HepG2 (cell line): ENCODE measurements around the gene C20orf202. TPM values are rescaled to one million over a fixed set of nuclear protein-coding genes. Genes with fewer than 3 reads are reported as not detected.
A peak's percentile ranks its signal among the peaks of the same experiment; 100 is the strongest.

ENCODE experiments used
- ARNT ChIP-seq: fragments of 450-650 bp; IDR thresholded peaks from 2 replicates; pipeline ENCODE4 v1.6.1; 2017
- E2F5 ChIP-seq: sonication (generic); formaldehyde crosslinking; conservative IDR thresholded peaks from 2 replicates; pipeline ENCODE4 v1.4.0; 2020; ENCODE audit warnings: missing genetic modification reagents
- HIC2 ChIP-seq: sonication (generic); formaldehyde crosslinking; IDR thresholded peaks from 2 replicates; pipeline ENCODE4 v1.9.0; 2022; ENCODE audit warnings: low read depth, missing genetic modification reagents
- MBNL3 ChIP-seq: fragments of 250-450 bp; sonication (Bioruptor Pico); conservative IDR thresholded peaks from 2 replicates; pipeline ENCODE4 v1.8.0; 2022; ENCODE audit warnings: mild to moderate bottlenecking, inconsistent platforms
- NBN ChIP-seq: fragments of 450-650 bp; conservative IDR thresholded peaks from 2 replicates; pipeline ENCODE4 v1.6.1; 2017
- RFXAP ChIP-seq: sonication (generic); formaldehyde crosslinking; IDR thresholded peaks from 2 replicates; pipeline ENCODE4 v1.4.0; 2020; ENCODE audit warnings: missing genetic modification reagents, borderline replicate concordance
- SIX1 ChIP-seq: sonication (generic); formaldehyde crosslinking; IDR thresholded peaks from 2 replicates; pipeline ENCODE4 v1.4.0; 2020; ENCODE audit warnings: missing genetic modification reagents, borderline replicate concordance
- SP140L ChIP-seq: sonication (generic); formaldehyde crosslinking; IDR thresholded peaks from 2 replicates; pipeline ENCODE4 v1.4.0; 2020; ENCODE audit warnings: missing genetic modification reagents, borderline replicate concordance
- TBX2 ChIP-seq: sonication (generic); formaldehyde crosslinking; IDR thresholded peaks from 2 replicates; pipeline ENCODE4 v1.5.0; 2020; ENCODE audit warnings: missing genetic modification reagents, mild to moderate bottlenecking, borderline replicate concordance
- ZBTB1 ChIP-seq: sonication (generic); formaldehyde crosslinking; IDR thresholded peaks from 2 replicates; pipeline ENCODE4 v1.4.0; 2020; ENCODE audit warnings: missing genetic modification reagents, borderline replicate concordance
- ZFX ChIP-seq: sonication (generic); formaldehyde crosslinking; IDR thresholded peaks from 2 replicates; pipeline ENCODE4 v1.4.0; 2020; ENCODE audit warnings: mild to moderate bottlenecking, low read depth, missing genetic modification reagents, moderate library complexity
- ZFYVE20 ChIP-seq: sonication (generic); formaldehyde crosslinking; IDR thresholded peaks from 2 replicates; pipeline ENCODE4 v1.8.0; 2023; ENCODE audit warnings: low read depth, mild to moderate bottlenecking, moderate library complexity, missing genetic modification reagents, borderline replicate concordance
- ZNF121 ChIP-seq: sonication (generic); formaldehyde crosslinking; IDR thresholded peaks from 2 replicates; pipeline ENCODE4 v1.5.0; 2020; ENCODE audit warnings: mild to moderate bottlenecking, missing genetic modification reagents
- ZNF264 ChIP-seq: sonication (generic); formaldehyde crosslinking; IDR thresholded peaks from 2 replicates; pipeline ENCODE4 v1.4.0; 2020; ENCODE audit warnings: missing genetic modification reagents
- ZNF280B ChIP-seq: sonication (generic); formaldehyde crosslinking; IDR thresholded peaks from 2 replicates; pipeline ENCODE4 v1.5.0; 2020; ENCODE audit warnings: missing genetic modification reagents, mild to moderate bottlenecking, borderline replicate concordance
- ZNF556 ChIP-seq: sonication (generic); formaldehyde crosslinking; IDR thresholded peaks from 2 replicates; pipeline ENCODE4 v1.4.0; 2020; ENCODE audit warnings: mild to moderate bottlenecking, missing genetic modification reagents, borderline replicate concordance
- ZNF570 ChIP-seq: sonication (generic); formaldehyde crosslinking; IDR thresholded peaks from 2 replicates; pipeline ENCODE4 v1.4.0; 2020; ENCODE audit warnings: mild to moderate bottlenecking, missing genetic modification reagents, borderline replicate concordance
- ZSCAN31 ChIP-seq: sonication (generic); formaldehyde crosslinking; IDR thresholded peaks from 2 replicates; pipeline ENCODE4 v1.5.0; 2020; ENCODE audit warnings: low read depth, mild to moderate bottlenecking, missing genetic modification reagents
- polyA plus RNA-seq, 8 experiments: library from polyadenylated mRNA; depleted of rRNA in 3 of 8; stranded (reverse) in 7 of 8; unstranded in 1 of 8; fragments of >200 nt; fragmentation: Illumina TruSeq in 4 of 8; extraction: Trizol in 4 of 8; gene quantifications; 2 replicates each; pipeline versions ENCODE4 v1.2.1 to v1.2.3, GENCODE V29; 2011 to 2016; ENCODE audit warnings: low read depth in 4 of 8, missing spikeins in 1 of 8, mixed read lengths in 1 of 8; ENCODE audit not compliant: insufficient read depth in 1 of 8
- total RNA-seq, 5 experiments: library from RNA; depleted of rRNA; stranded (reverse); fragments of >200 nt; fragmentation: Illumina TruSeq; extraction: Trizol; gene quantifications; 2 replicates each; pipeline ENCODE4 v1.2.3, GENCODE V29; 2016; ENCODE audit warnings: low read depth in 1 of 5
- TF ChIP-seq, protein P1 (sequence below): sonication (generic); formaldehyde crosslinking; IDR thresholded peaks from 2 replicates; pipeline ENCODE4 v1.4.0; 2020; ENCODE audit warnings: missing genetic modification reagents

The C20orf202 gene
- total and polyA plus RNA-seq, 2 of the 13 experiments (the other 11 are each of a cell fraction or from before 2014, with no cell fraction given) = 0.20 to 1.2 TPM

GRCh38 chr20:1212607-1213396 lies 9.5 kb downstream of the C20orf202 start (continued):
- TF ChIP-seq ZNF280B (0 out of 2 replicates have a peak, but pooled peaks have one; percentile 44), ZFX (CRISPR knock-in tag) (peak; percentile 18; the same call in 1 of the 2 replicates), ZNF570 (CRISPR knock-in tag) (no peak), ZFYVE20 (CRISPR knock-in tag) (no peak), ARNT (no peak), TBX2 (CRISPR knock-in tag) (no peak), SIX1 (no peak; the same call in 1 of the 2 replicates), MBNL3 (CRISPR knock-in tag) (no peak), E2F5 (no peak), RFXAP (CRISPR knock-in tag) (0 out of 2 replicates have a peak, but pooled peaks have one; percentile 25), SP140L (CRISPR knock-in tag) (peak; percentile 71; the same call in 1 of the 2 replicates), ZSCAN31 (CRISPR knock-in tag) (no peak; the same call in 1 of the 2 replicates), ZNF556 (peak; percentile 53; the same call in 1 of the 2 replicates), NBN (no peak), HIC2 (CRISPR knock-in tag) (no peak), ZNF264 (0 out of 2 replicates have a peak, but pooled peaks have one; percentile 19), ZNF121 (no peak), ZBTB1 (CRISPR knock-in tag) (0 out of 2 replicates have a peak, but pooled peaks have one; percentile 55)
- TF ChIP-seq, protein P1, sequence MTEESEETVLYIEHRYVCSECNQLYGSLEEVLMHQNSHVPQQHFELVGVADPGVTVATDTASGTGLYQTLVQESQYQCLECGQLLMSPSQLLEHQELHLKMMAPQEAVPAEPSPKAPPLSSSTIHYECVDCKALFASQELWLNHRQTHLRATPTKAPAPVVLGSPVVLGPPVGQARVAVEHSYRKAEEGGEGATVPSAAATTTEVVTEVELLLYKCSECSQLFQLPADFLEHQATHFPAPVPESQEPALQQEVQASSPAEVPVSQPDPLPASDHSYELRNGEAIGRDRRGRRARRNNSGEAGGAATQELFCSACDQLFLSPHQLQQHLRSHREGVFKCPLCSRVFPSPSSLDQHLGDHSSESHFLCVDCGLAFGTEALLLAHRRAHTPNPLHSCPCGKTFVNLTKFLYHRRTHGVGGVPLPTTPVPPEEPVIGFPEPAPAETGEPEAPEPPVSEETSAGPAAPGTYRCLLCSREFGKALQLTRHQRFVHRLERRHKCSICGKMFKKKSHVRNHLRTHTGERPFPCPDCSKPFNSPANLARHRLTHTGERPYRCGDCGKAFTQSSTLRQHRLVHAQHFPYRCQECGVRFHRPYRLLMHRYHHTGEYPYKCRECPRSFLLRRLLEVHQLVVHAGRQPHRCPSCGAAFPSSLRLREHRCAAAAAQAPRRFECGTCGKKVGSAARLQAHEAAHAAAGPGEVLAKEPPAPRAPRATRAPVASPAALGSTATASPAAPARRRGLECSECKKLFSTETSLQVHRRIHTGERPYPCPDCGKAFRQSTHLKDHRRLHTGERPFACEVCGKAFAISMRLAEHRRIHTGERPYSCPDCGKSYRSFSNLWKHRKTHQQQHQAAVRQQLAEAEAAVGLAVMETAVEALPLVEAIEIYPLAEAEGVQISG (CRISPR knock-in tag) = peak; percentile 60; the same call in 1 of the 2 replicates
